Measurements from ENCODE around the gene SPESP1.

- TF ChIP-seq CTCF (optimal IDR thresholded peaks at IDR 0.05 in 1 of 3, IDR thresholded peaks at IDR 0.05 in 1 of 3, conservative IDR thresholded peaks at IDR 0.05 in 1 of 3; ENCODE audit: extremely low read depth in 1 of 3, insufficient read depth in 2 of 3, low read length in 3 of 3): no peak
- no peak for TF ChIP-seq EZH2 (IDR thresholded peaks at IDR 0.05; ENCODE audit: low read length)
Measured at GRCh38 chr15:68958597-68958996, 28.3 kb downstream of the SPESP1 start.

Measured in keratinocyte (primary cell).